NCI-H187 (cell line): ENCODE results near the gene ARFGEF3.
"Not testable (repeated sequence)": the region's sequence is repeated elsewhere in the genome, so short reads cannot be mapped to it uniquely, and the experiment has no call there.

Source experiments
- DNase-seq, 2 experiments: peaks; one replicate each; lab custom pipeline; 2025; lab: John Stamatoyannopoulos, UW

Gene ARFGEF3

DNA sequence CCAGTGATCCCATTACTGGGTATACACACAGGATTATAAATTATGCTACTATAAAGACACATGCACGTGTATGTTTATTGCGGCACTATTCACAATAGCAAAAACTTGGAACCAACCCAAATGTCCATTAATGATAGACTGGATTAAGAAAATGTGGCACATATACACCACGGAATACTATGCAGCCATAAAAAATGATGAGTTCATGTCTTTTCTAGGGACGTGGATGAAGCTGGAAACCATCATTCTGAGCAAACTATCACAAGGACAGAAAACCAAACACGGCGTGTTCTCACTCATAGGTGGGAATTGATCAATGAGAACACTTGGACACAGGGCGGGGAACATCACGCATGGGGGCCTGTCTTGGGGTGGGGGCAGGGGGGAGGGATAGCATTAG lies 206.9 kb downstream of the ARFGEF3 start:
- DNase-seq = not testable (repeated sequence)

DNA sequence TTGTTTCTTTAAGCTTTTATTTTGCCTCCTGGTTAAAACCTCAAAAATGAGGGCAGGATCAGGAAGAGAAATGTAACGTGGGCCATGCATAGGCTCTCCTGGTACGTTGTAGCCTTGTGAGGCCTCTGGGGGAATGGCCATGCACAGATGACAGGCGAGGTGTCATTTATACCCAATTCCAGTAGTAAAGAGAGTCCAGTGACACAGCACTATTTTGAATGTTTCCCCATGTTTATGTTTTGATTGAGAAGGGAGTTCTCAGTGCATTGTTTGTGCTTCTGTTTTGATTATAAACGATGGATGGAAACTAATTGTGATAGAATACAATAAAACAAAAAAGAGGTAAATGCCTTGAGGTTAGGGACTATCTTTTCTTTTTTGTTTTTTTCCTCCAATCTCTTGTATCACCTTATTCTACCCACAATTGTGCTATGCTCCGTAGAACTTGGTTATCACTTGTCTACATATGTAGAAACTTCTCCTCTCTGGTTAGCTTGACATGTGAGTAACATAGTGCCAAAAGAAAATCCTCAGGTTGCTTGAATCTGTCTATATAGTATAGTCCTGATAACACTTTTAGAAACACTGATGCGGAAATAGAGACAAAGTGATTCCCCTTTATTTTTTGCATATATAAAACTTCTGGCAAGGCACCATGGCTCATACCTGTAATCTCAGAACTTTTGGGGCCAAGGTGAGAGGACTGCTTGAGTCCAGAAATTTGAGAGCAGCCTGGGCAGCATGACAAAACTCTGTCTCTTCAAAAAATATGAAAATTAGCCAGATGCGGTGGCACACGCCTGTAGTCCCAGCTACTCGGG lies 209.1 kb downstream of the ARFGEF3 start:
- DNase-seq = no peak

- DNase-seq = no peak
These were observed 209.6 kb downstream of the ARFGEF3 start for GRCh38 chr6:138371452-138371711.

DNA sequence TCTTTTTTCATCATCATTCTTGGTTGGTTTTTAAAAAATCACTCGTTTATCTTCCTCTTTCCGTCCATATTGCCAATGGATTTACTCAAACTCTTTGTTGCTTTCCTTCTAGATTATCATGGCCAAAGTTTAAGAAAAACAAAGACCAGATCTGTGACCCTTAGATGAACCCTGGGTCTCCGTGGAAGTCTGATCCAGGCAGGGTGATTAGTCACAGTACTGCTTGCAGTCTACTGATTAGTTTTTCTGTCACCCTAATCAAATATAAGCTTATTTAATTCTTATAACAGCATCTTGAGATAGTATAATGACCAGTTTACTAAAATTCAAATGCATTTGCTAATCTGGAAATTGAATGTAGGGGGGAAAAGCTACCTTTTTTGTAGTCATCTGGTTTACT lies 210.0 kb downstream of the ARFGEF3 start:
- no peak for DNase-seq

- DNase-seq = no peak
These were observed 211.1 kb downstream of the ARFGEF3 start for GRCh38 chr6:138372711-138373463.

GRCh38 chr6:138374230-138374629 lies 212.5 kb downstream of the ARFGEF3 start:
- DNase-seq = no peak

DNA sequence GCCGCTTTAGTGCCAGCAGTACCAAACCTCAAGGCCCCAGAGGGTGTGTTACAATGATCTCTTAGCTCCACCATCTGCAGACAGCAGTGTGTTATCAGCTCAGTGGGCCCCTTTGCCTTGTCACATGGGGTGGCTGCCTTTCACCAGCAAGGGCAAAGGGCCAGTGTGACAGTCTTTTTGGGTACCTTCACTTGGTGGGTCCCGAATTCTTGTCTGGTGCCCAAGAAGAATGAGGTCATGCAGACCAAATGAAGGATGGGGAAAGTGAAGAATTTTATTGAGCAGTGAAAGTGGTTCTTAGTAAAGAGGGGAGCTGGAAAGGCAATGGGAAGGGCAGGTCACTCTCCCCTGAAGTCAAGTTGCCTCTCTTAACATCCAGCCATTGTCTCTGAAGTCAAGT lies 213.1 kb downstream of the ARFGEF3 start:
- no peak for DNase-seq

DNA sequence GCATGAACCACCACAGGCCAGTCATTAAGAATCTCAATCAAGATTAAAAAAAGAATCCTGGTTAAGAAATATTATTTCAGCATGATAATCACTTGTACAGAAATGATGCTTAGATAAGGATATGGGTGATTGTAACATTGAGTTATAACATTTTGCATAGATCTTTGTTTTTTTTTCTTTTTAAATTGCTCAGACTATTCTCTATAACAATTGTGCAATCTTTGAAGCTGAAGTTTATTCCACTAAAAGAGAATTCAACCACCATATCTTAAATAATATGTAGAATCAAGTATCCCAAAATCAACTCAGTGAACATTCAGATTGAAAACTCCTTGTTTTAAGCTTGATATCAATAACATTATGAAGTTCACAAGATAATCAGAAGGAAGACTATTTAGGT lies 215.3 kb downstream of the ARFGEF3 start:
- no peak for DNase-seq

GRCh38 chr6:138377844-138378243 lies 216.1 kb downstream of the ARFGEF3 start, which contains the start of gene SMIM28:
SMIM28 (plus strand) TSS chr6:138377905; CDS start chr6:138378073, 168 bp downstream.
- no peak for DNase-seq

DNA sequence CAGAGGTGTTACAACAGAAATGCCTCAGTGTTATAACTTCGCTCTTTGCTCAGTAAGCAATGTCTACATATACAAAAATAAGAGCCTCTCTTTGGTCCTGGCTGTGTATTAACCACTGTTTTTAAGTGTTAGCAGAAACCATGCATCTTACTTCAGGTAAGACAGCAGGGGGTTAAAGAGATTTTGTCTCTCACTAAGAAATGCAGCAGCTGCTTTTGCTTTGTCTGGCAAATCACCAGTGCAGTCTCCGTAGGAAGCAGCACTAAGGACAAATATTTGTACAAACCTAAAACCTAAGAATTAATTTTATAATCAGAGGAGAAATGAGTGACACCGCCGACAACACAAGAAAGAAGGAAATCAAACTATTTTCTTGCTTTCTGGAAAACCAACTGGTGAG lies 216.7 kb downstream of the ARFGEF3 start:
- no peak for DNase-seq

DNA sequence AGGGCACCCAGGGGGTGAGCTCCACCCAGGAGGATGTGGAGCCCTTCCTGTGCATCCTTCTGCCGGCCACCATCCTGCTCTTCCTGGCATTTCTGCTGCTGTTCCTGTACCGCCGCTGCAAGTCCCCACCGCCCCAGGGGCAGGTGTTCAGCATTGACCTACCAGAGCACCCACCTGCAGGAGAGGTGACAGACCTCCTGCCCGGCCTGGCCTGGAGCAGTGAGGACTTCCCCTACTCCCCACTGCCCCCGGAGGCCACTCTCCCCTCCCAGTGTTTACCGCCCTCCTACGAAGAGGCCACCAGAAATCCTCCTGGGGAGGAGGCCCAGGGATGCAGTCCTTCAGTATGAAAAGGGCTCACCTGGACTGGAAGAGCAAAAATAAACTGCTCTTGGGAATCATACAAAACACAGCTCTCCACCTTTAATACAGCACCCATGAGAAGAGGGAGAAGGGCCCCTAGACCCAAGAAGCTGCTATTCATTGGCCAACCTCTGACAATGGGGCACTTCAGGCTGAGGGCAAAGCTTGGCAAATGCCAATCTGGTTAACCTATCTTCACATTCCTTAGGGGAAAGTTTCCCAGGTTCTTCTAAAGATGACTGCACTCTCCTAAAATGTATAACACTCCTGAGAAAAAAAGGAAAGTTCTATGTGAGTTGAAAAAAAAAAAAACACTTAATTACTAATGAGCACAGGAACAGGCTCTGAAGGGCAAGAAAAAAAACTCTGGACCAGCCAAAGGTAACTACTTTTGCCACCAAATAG lies 220.9 kb downstream of the ARFGEF3 start:
- DNase-seq = no peak

GRCh38 chr6:138383776-138384175 lies 222.0 kb downstream of the ARFGEF3 start:
- DNase-seq = no peak

DNA sequence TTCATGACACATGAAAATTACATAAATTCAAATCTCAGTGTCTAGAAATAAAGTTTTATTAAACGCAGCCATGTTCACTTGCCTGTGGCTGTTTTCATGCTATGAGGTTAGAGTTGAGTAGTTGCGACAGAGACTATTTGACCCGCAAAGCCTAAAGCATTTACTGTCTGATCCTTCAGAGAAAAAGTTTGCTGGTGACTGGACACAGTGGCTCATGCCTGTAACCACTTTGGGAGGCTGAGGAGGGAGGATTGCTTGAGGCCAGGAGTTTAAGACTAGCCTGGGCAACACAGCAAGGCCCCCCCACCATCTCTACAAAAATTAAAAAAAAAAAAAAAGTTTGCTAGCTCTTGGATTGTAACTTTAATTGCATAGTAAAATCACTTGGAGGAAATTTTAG lies 225.2 kb downstream of the ARFGEF3 start:
- no peak for DNase-seq

- DNase-seq = no peak
These were observed 226.0 kb downstream of the ARFGEF3 start for GRCh38 chr6:138387577-138388368.

GRCh38 chr6:138389551-138389950 lies 227.8 kb downstream of the ARFGEF3 start:
- no peak for DNase-seq
